T-cell (primary cell): ENCODE data around the gene VSIR. TPM values are rescaled to one million over a fixed set of nuclear protein-coding genes. Genes with fewer than 3 reads are reported as not detected.

Source experiments
- ATAC-seq, 4 experiments: fragments of 200-7000 bp in 3 of 4; fragments of 150-1000 bp in 1 of 4; cut with Tn5 transposase; replicated peaks in 1 of 4; 1 replicate in 3 of 4; 2 replicates in 1 of 4; pipeline ENCODE4 v1.10.0; 2021; ENCODE audit warnings: moderate library complexity in 3 of 4, mild to moderate bottlenecking in 2 of 4, moderate number of reproducible peaks in 1 of 4
- CTCF ChIA-PET, 2 donors: fragments of 300-600 bp; sonication (Branson Sonifier 250); formaldehyde crosslinking; loops; one replicate each; lab custom pipeline; 2022; ENCODE audit warnings: antibody characterized with exemption in 2 of 2; lab: Charles Lee
- POLR2A ChIA-PET, 2 donors: fragments of 300-600 bp; sonication (Branson Sonifier 250); formaldehyde crosslinking; loops; one replicate each; lab custom pipeline; 2022; ENCODE audit warnings: antibody characterized with exemption in 2 of 2; lab: Charles Lee
- DNase-seq, 35 experiments: peaks; one replicate each; pipeline versions ENCODE4 v3.0.0 to v3.0.0-alpha.2; 2013 to 2023
- H3K27ac ChIP-seq: one replicate; pipeline ENCODE4 v1.5.1; 2013; ENCODE audit warnings: low read length
- H3K27me3 ChIP-seq, 2 experiments: replicated peaks in 1 of 2; 1 replicate in 1 of 2; 2 replicates in 1 of 2; pipeline versions ENCODE4 v1.6.1 to v1.7.0; 2013; ENCODE audit warnings: low read length in 1 of 2, mixed read lengths in 1 of 2; ENCODE audit not compliant: control insufficient read depth in 2 of 2, insufficient read depth in 2 of 2; ENCODE audit errors: extremely low read depth in 1 of 2
- H3K36me3 ChIP-seq, 2 donors: 1 replicate in 1 of 2; 2 replicates in 1 of 2; pipeline versions ENCODE4 v1.6.1 to v1.7.0; 2013; ENCODE audit warnings: low read length in 1 of 2; ENCODE audit not compliant: control insufficient read depth in 2 of 2, insufficient read depth in 1 of 2; ENCODE audit errors: extremely low read depth in 1 of 2
- H3K4me1 ChIP-seq, 2 experiments: 1 replicate in 1 of 2; 2 replicates in 1 of 2; pipeline versions ENCODE4 v1.6.1 to v1.7.0; 2013; ENCODE audit warnings: low read length in 2 of 2, mixed read lengths in 1 of 2; ENCODE audit not compliant: insufficient read depth in 2 of 2, control insufficient read depth in 1 of 2; ENCODE audit errors: extremely low read depth in 1 of 2
- H3K4me3 ChIP-seq, 2 donors: 1 replicate in 1 of 2; 2 replicates in 1 of 2; pipeline versions ENCODE4 v1.5.1 to v1.7.0; 2013; ENCODE audit warnings: mild to moderate bottlenecking in 2 of 2, low read length in 1 of 2, moderate library complexity in 1 of 2; ENCODE audit not compliant: control insufficient read depth in 1 of 2; ENCODE audit errors: extremely low read depth in 1 of 2
- H3K9me3 ChIP-seq: 2 replicates; pipeline ENCODE4 v1.7.0; 2013
- H3K27ac Mint-ChIP-seq, 2 donors: one replicate each; pipeline ENCODE4 v1.8.0; 2020 to 2021; ENCODE audit warnings: mild to moderate bottlenecking in 2 of 2, mixed read lengths in 2 of 2
- H3K27me3 Mint-ChIP-seq, 2 donors: one replicate each; pipeline ENCODE4 v1.8.0; 2021 to 2022; ENCODE audit warnings: mixed read lengths in 2 of 2
- H3K36me3 Mint-ChIP-seq: one replicate; pipeline ENCODE4 v1.8.0; 2021; ENCODE audit warnings: mixed read lengths
- H3K4me1 Mint-ChIP-seq, 3 donors: one replicate each; pipeline ENCODE4 v1.8.0; 2020 to 2022; ENCODE audit warnings: mixed read lengths in 3 of 3, mild to moderate bottlenecking in 1 of 3
- H3K4me3 Mint-ChIP-seq, 3 donors: one replicate each; pipeline ENCODE4 v1.8.0; 2020 to 2022; ENCODE audit warnings: mild to moderate bottlenecking in 3 of 3, mixed read lengths in 3 of 3, moderate library complexity in 3 of 3
- H3K9me3 Mint-ChIP-seq, 3 donors: one replicate each; pipeline ENCODE4 v1.8.0; 2020 to 2022; ENCODE audit warnings: mixed read lengths in 3 of 3
- WGBS: methylation state at CpG from one replicate; pipeline ENCODE4 v1.1.5; 2013; ENCODE audit warnings: missing lambda C conversion rate; ENCODE audit not compliant: insufficient coverage; 5-methylcytosine and 5-hydroxymethylcytosine counted together
- total RNA-seq, 35 experiments: library from RNA in 6 of 35; stranded (reverse) in 6 of 35; fragments of 120-200 nt in 1 of 35; gene quantifications; one replicate each; pipeline versions ENCODE4 v1.2.1 to v1.2.4 and lab custom pipeline; 2013 to 2026

Gene VSIR
- total RNA-seq, 5 donors from 2014 or later (not counting 1 experiment from before 2014, with no cell fraction given) = 81.4 to 134 (median 98.3) TPM

GRCh38 chr10:71735709-71736569 lies 37.4 kb downstream of the VSIR start:
- H3K36me3 Mint-ChIP-seq = no peaks in the 10 kb centered on the region
- H3K36me3 ChIP-seq = no peaks in the 10 kb centered on the region
- H3K4me3 Mint-ChIP-seq = peak overlapping the region; percentile 13 to 68 (median 36)
- H3K4me1 ChIP-seq = peaks cover 65 to 100% of the 10 kb centered on the region in 2 experiments
- H3K27ac ChIP-seq = peak overlapping the region; percentile 93
- H3K4me1 Mint-ChIP-seq = peaks cover 95 to 99% (median 99%) of the 10 kb centered on the region in 3 donors
- ChIA-PET POLR2A (no interaction called here), CTCF (interaction anchor here (0.6 to 1.4 kb wide), 4 partner anchors 10 to 499 kb away, joined by 3 to 4 read pairs (median 3); no protein-coding TSS in a partner anchor)
- H3K4me3 ChIP-seq = peak overlapping the region; percentile 7 to 22
- no peaks in the 10 kb centered on the region for H3K9me3 ChIP-seq
- peak overlapping the region; percentile 98 to 100 for H3K27ac Mint-ChIP-seq
- 3% methylated on average over 5 of the region's 16 CpGs for WGBS
- DNase-seq (peak; percentile 43 to 81 (median 65)), ATAC-seq (peak; percentile 85 to 92 (median 89))
- H3K27me3 Mint-ChIP-seq = no peaks in the 10 kb centered on the region
- no peaks in the 10 kb centered on the region for H3K9me3 Mint-ChIP-seq
- no peaks in the 10 kb centered on the region for H3K27me3 ChIP-seq

GRCh38 chr10:71734797-71735196 lies 38.5 kb downstream of the VSIR start:
- peaks cover 55 to 100% of the 10 kb centered on the region in 2 experiments for H3K4me1 ChIP-seq
- H3K27ac Mint-ChIP-seq = peak overlapping the region; percentile 98 to 100
- H3K9me3 ChIP-seq = no peaks in the 10 kb centered on the region
- DNase-seq (no peak), ATAC-seq (no peak)
- no peak overlapping the region for H3K4me3 ChIP-seq
- no peaks in the 10 kb centered on the region for H3K36me3 Mint-ChIP-seq
- WGBS = 100% methylated on average over 1 of the region's 5 CpGs
- no peaks in the 10 kb centered on the region for H3K27me3 ChIP-seq
- peaks cover 94 to 99% (median 97%) of the 10 kb centered on the region in 3 donors for H3K4me1 Mint-ChIP-seq
- H3K27ac ChIP-seq = peak overlapping the region; percentile 93
- CTCF ChIA-PET = interaction anchor here in 1 of 2 donors (0.5 to 1.4 kb wide), 2 partner anchors 9 to 416 kb away, joined by 3 to 4 read pairs; partner anchors contain the start of gene SLC29A3
- H3K4me3 Mint-ChIP-seq = peak overlapping the region in 1 of 3 donors; percentile 68
- no peaks in the 10 kb centered on the region for H3K36me3 ChIP-seq
- no peaks in the 10 kb centered on the region for H3K9me3 Mint-ChIP-seq
- POLR2A ChIA-PET = no interaction called here
- H3K27me3 Mint-ChIP-seq = no peaks in the 10 kb centered on the region

GRCh38 chr10:71731791-71732190 lies 41.5 kb downstream of the VSIR start:
- Histone ChIP-seq H3K27me3 (no peaks in the 10 kb centered on the region), H3K4me1 (peaks cover 66 to 99% of the 10 kb centered on the region in 2 experiments), H3K4me3 (no peak overlapping the region), H3K36me3 (no peaks in the 10 kb centered on the region), H3K27ac (peak overlapping the region; percentile 22), H3K9me3 (no peaks in the 10 kb centered on the region)
- ChIA-PET POLR2A (no interaction called here), CTCF (interaction anchor here (0.5 to 1.0 kb wide), 2 partner anchors 41 to 1403 kb away, joined by 3 to 7 read pairs; partner anchors contain the start of gene VSIR (in 1 of the 2))
- WGBS = 77% methylated on average over 10 of the region's 12 CpGs
- Mint-ChIP-seq H3K27ac (peak overlapping the region; percentile 67 to 100), H3K4me1 (peaks cover 95% of the 10 kb centered on the region in 3 donors), H3K4me3 (peak overlapping the region in 1 of 3 donors; percentile 61), H3K36me3 (no peaks in the 10 kb centered on the region), H3K27me3 (no peaks in the 10 kb centered on the region), H3K9me3 (no peaks in the 10 kb centered on the region)
- peak in 4 of 35 experiments; percentile 27 to 52 (median 35) for DNase-seq
- no peak for ATAC-seq

GRCh38 chr10:71729161-71729636 lies 44.1 kb downstream of the VSIR start:
- CTCF ChIA-PET = interaction anchor here in 1 of 2 donors (0.6 to 0.9 kb wide), 2 partner anchors 44 to 452 kb away, joined by 3 read pairs; partner anchors contain the start of gene VSIR
- peak overlapping the region in 1 of 3 donors; percentile 73 for H3K4me3 Mint-ChIP-seq
- Histone ChIP-seq H3K27ac (peak overlapping the region; percentile 95), H3K27me3 (no peaks in the 10 kb centered on the region), H3K36me3 (no peaks in the 10 kb centered on the region), H3K4me1 (peaks cover 54 to 99% of the 10 kb centered on the region in 2 experiments), H3K4me3 (no peak overlapping the region), H3K9me3 (no peaks in the 10 kb centered on the region)
- H3K27me3 Mint-ChIP-seq = no peaks in the 10 kb centered on the region
- H3K27ac Mint-ChIP-seq = peak overlapping the region; percentile 98
- ATAC-seq (no peak), DNase-seq (peak in 1 of 35 experiments; percentile 32)
- POLR2A ChIA-PET = interaction anchor here in 1 of 2 donors (1.4 kb wide), 1 partner anchor 44 kb away, joined by 4 read pairs; the partner anchor contains the start of gene VSIR
- H3K4me1 Mint-ChIP-seq = peaks cover 86 to 95% (median 95%) of the 10 kb centered on the region in 3 donors
- no peaks in the 10 kb centered on the region for H3K36me3 Mint-ChIP-seq
- WGBS = 85% methylated on average over 5 of the region's 10 CpGs
- H3K9me3 Mint-ChIP-seq = no peaks in the 10 kb centered on the region

- Mint-ChIP-seq H3K27me3 (no peaks in the 10 kb centered on the region), H3K4me3 (peak overlapping the region; percentile 52 to 73 (median 57)), H3K36me3 (no peaks in the 10 kb centered on the region), H3K9me3 (no peaks in the 10 kb centered on the region), H3K4me1 (peaks cover 74 to 94% (median 93%) of the 10 kb centered on the region in 3 donors), H3K27ac (peak overlapping the region; percentile 98)
- ChIA-PET POLR2A (interaction anchor here (1.1 to 1.4 kb wide), 3 partner anchors 21 to 47 kb away, joined by 3 to 4 read pairs (median 3); partner anchors contain the start of gene VSIR (in 1 of the 2)), CTCF (interaction anchor here in 1 of 2 donors (0.7 to 1.9 kb wide), 4 partner anchors 21 to 591 kb away, joined by 3 to 10 read pairs (median 4); partner anchors contain the start of gene VSIR)
- Histone ChIP-seq H3K36me3 (no peaks in the 10 kb centered on the region), H3K4me3 (peak overlapping the region; percentile 2 to 16), H3K27me3 (no peaks in the 10 kb centered on the region), H3K9me3 (no peaks in the 10 kb centered on the region), H3K27ac (peak overlapping the region; percentile 95), H3K4me1 (peaks cover 51 to 99% of the 10 kb centered on the region in 2 experiments)
- DNase-seq = peak; percentile 60 to 89 (median 75)
- ATAC-seq = peak; percentile 75 to 81 (median 78)
- 58% methylated on average over 4 of the region's 8 CpGs for WGBS
These were observed 45.3 kb downstream of the VSIR start for GRCh38 chr10:71727738-71728737.
